Sigmoid colon (tissue), 7 donors: ENCODE measurements around the gene BCAR3. TPM values are rescaled to one million over a fixed set of nuclear protein-coding genes. Genes with fewer than 3 reads are reported as not detected.

Experiments
- DNase-seq: peaks from one replicate; pipeline ENCODE4 v3.0.0-alpha.2; 2019
- H3K27ac ChIP-seq, 4 donors: fragments of 200-600 bp; sonication (generic); one replicate each; pipeline ENCODE4 v1.5.1; 2016 to 2019; ENCODE audit warnings: mild to moderate bottlenecking in 1 of 4
- H3K27me3 ChIP-seq, 3 donors: fragments of 200-600 bp; sonication (generic); one replicate each; pipeline ENCODE4 v1.5.1; 2019; ENCODE audit warnings: mild to moderate bottlenecking in 1 of 3
- H3K36me3 ChIP-seq, 4 donors: fragments of 200-600 bp; sonication (generic); one replicate each; pipeline ENCODE4 v1.5.1; 2016 to 2019
- H3K4me1 ChIP-seq, 4 donors: fragments of 200-600 bp; sonication (generic); one replicate each; pipeline ENCODE4 v1.5.1; 2017 to 2019
- H3K4me3 ChIP-seq, 4 donors: fragments of 200-600 bp; sonication (generic); one replicate each; pipeline ENCODE4 v1.5.1; 2017 to 2019; ENCODE audit warnings: mild to moderate bottlenecking in 2 of 4, moderate library complexity in 1 of 4
- H3K9me3 ChIP-seq, 4 donors: fragments of 200-600 bp in 3 of 4; sonication (generic) in 3 of 4; one replicate each; pipeline versions ENCODE4 v1.5.1 to v1.6.1; 2013 to 2019
- EP300 ChIP-seq, 4 donors: sonication (generic); formaldehyde crosslinking; IDR thresholded peaks; one replicate each; pipeline ENCODE4 v1.6.1; 2017; ENCODE audit warnings: antibody characterized with exemption in 4 of 4
- POLR2A ChIP-seq, 2 donors: fragments of 450-650 bp; IDR thresholded peaks; one replicate each; pipeline ENCODE4 v1.6.1; 2016; ENCODE audit warnings: antibody characterized with exemption in 2 of 2, mild to moderate bottlenecking in 2 of 2, moderate library complexity in 2 of 2
- POLR2AphosphoS5 ChIP-seq, 4 donors: sonication (generic); formaldehyde crosslinking; IDR thresholded peaks; one replicate each; pipeline ENCODE4 v1.6.1; 2017; ENCODE audit warnings: antibody characterized with exemption in 4 of 4
- WGBS, 2 donors: extraction: QIAGEN DNeasy Blood & Tissue Kit; methylation state at CpG; one replicate each; pipeline ENCODE4 v1.1.7; 2013; 5-methylcytosine and 5-hydroxymethylcytosine counted together
- intact Hi-C: fragments of 100-400 bp; cut with DNase I; formaldehyde crosslinking; loops from one replicate; pipeline ENCODE4 v1.15.1; 2023
- polyA plus RNA-seq, 3 donors: library from polyadenylated mRNA; stranded (reverse); fragments of 200-250 nt; gene quantifications; one replicate each; pipeline ENCODE4 v1.2.3, GENCODE V29; 2013
- total RNA-seq, 4 donors: library from RNA; depleted of rRNA; stranded (reverse); fragments of >200 nt; gene quantifications; one replicate each; pipeline ENCODE4 v1.1.0, GENCODE V29; 2016
- TF ChIP-seq, protein P1 (sequence below), 4 experiments: fragments of 450-650 bp in 3 of 4; fragments of 200-600 bp in 1 of 4; IDR thresholded peaks; one replicate each; pipeline ENCODE4 v1.5.1; 2016 to 2019; ENCODE audit warnings: antibody characterized with exemption in 4 of 4, mild to moderate bottlenecking in 3 of 4, moderate library complexity in 2 of 4
- donor health status: healthy with polysubstance abuse.
- donor health status: Bipolar disorder and iron deficiency.
- donor health status: healthy.

BCAR3 gene
- total and polyA plus RNA-seq, 7 donors: 12.3 to 43.2 (median 22.1) TPM

DNA sequence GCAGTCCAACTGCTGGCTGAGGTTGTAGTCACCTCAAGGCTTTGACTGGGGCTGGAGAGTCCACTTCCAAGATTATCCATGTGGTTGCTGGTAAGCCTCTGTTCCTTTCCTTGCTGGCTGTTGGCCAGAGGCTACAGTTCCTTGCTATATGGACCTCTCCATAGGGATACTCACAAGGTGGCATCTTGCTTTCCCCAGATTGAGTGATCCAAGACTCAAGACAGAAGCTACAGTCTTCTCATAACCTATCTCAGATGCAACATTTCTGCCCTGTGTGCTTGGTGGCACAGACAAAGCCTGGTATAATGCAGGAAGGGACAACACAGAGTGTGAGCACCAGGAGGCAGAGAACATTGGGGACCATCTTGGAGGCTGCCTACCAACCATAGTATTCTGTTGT is 121.9 kb downstream of the BCAR3 start:
- peaks cover 0 to 47% (median 0%) of the 10 kb centered on the region in 4 donors for H3K36me3 ChIP-seq
- intact Hi-C loops: loop anchor here (5.0 to 10.0 kb wide), 2 partner anchors 48 to 115 kb away; partner anchors contain the start of gene FNBP1L
- H3K4me1 ChIP-seq: peaks cover 0 to 6% (median 1%) of the 10 kb centered on the region in 4 donors
- H3K9me3 ChIP-seq: no peaks in the 10 kb centered on the region
- DNase-seq: no peak
- H3K4me3 ChIP-seq: no peak overlapping the region
- no peak overlapping the region for H3K27ac ChIP-seq
- no peaks in the 10 kb centered on the region for H3K27me3 ChIP-seq
- no peak for TF ChIP-seq POLR2A (IDR thresholded peaks at IDR 0.05)

DNA sequence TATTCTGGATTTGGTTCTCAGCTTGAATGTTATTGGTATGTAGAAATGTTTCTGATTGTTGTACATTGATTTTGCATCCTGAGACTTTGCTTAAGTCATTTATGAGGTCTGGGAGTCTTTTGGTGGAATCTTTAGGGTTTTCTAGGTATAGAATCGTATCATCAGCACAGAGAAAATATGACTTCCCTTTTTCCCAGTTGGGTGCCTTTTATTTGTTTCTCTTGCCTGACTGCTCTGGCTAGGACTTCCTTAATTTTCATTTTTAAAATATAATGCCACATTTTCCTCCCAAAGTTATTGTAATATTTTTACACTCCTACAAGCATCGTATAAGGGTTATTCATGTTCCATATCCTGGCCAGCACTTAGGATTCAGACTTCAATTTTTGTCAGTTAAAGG is 122.6 kb downstream of the BCAR3 start:
- no peak for TF ChIP-seq POLR2AphosphoS5 (IDR thresholded peaks at IDR 0.05)
- no peak for TF ChIP-seq EP300 (IDR thresholded peaks at IDR 0.05)
- TF ChIP-seq, protein P1, sequence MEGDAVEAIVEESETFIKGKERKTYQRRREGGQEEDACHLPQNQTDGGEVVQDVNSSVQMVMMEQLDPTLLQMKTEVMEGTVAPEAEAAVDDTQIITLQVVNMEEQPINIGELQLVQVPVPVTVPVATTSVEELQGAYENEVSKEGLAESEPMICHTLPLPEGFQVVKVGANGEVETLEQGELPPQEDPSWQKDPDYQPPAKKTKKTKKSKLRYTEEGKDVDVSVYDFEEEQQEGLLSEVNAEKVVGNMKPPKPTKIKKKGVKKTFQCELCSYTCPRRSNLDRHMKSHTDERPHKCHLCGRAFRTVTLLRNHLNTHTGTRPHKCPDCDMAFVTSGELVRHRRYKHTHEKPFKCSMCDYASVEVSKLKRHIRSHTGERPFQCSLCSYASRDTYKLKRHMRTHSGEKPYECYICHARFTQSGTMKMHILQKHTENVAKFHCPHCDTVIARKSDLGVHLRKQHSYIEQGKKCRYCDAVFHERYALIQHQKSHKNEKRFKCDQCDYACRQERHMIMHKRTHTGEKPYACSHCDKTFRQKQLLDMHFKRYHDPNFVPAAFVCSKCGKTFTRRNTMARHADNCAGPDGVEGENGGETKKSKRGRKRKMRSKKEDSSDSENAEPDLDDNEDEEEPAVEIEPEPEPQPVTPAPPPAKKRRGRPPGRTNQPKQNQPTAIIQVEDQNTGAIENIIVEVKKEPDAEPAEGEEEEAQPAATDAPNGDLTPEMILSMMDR (IDR thresholded peaks at IDR 0.05): no peak
- TF ChIP-seq POLR2A (IDR thresholded peaks at IDR 0.05): no peak
- Histone ChIP-seq H3K36me3 (peaks cover 0 to 47% (median 0%) of the 10 kb centered on the region in 4 donors), H3K27me3 (no peaks in the 10 kb centered on the region), H3K4me1 (peaks cover 0 to 12% (median 7%) of the 10 kb centered on the region in 4 donors), H3K9me3 (no peaks in the 10 kb centered on the region), H3K4me3 (no peak overlapping the region), H3K27ac (no peak overlapping the region)
- intact Hi-C loops: loop anchor here (5.0 to 10.0 kb wide), 2 partner anchors 48 to 114 kb away; partner anchors contain the start of gene FNBP1L
- no peak for DNase-seq
- WGBS, 2 donors: 63 to 89% methylated on average over 2 of the region's 2 CpGs

DNA sequence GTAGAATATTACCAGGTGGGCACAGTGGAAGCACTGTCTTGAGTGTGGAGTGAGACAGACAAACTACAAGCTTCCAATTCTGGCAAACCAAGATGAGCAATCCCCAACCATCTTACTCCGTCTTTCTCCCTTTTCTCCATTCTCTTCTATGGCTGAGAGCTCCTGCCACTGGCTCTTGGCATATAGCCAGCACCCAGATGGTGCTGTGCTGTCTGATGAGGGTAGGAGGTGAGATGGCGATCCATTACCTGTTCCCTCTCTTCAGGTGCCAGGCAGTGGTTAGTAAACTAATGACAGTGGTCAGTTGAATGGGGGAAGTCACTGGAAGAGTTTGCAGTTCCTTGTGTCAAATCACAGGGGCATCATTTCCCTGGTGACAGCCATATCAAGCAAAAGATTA is 125.3 kb downstream of the BCAR3 start:
- TF ChIP-seq POLR2A (IDR thresholded peaks at IDR 0.05) (no peak), POLR2AphosphoS5 (IDR thresholded peaks at IDR 0.05) (no peak), EP300 (IDR thresholded peaks at IDR 0.05) (no peak)
- TF ChIP-seq, protein P1 (IDR thresholded peaks at IDR 0.05): no peak
- Histone ChIP-seq H3K9me3 (no peaks in the 10 kb centered on the region), H3K27ac (peak overlapping the region in 1 of 4 donors; percentile 15), H3K4me1 (peaks cover 0 to 24% (median 20%) of the 10 kb centered on the region in 4 donors), H3K36me3 (peaks cover 0 to 21% (median 0%) of the 10 kb centered on the region in 4 donors), H3K27me3 (no peaks in the 10 kb centered on the region), H3K4me3 (no peak overlapping the region)
- intact Hi-C loops: loop anchor here (5.0 to 10.0 kb wide), 2 partner anchors 51 to 111 kb away; partner anchors contain the start of gene FNBP1L
- DNase-seq: no peak
- 61 to 84% methylated on average over 2 of the region's 2 CpGs for WGBS, 2 donors

GRCh38 chr1:93554883-93555872 is 126.5 kb downstream of the BCAR3 start:
- no peak for DNase-seq
- no peaks in the 10 kb centered on the region for H3K27me3 ChIP-seq
- no peak overlapping the region for H3K4me3 ChIP-seq
- TF ChIP-seq, protein P1 (IDR thresholded peaks at IDR 0.05): no peak
- TF ChIP-seq POLR2A (IDR thresholded peaks at IDR 0.05): no peak
- TF ChIP-seq POLR2AphosphoS5 (IDR thresholded peaks at IDR 0.05): peak in 2 of 4 donors; percentile 12 to 32
- no peak for TF ChIP-seq EP300 (IDR thresholded peaks at IDR 0.05)
- H3K4me1 ChIP-seq: peaks cover 0 to 24% (median 20%) of the 10 kb centered on the region in 4 donors
- peaks cover 0 to 19% (median 0%) of the 10 kb centered on the region in 4 donors for H3K36me3 ChIP-seq
- intact Hi-C loops: loop anchor here (5.0 to 10.0 kb wide), 2 partner anchors 52 to 110 kb away; partner anchors contain the start of gene FNBP1L
- H3K27ac ChIP-seq: peak overlapping the region; percentile 8 to 56 (median 34)
- WGBS, 2 donors: 18 to 52% methylated on average over 7 of the region's 7 CpGs
- H3K9me3 ChIP-seq: no peaks in the 10 kb centered on the region
